ENCODE measurements around the gene RPL39.

RPL39 gene

DNA sequence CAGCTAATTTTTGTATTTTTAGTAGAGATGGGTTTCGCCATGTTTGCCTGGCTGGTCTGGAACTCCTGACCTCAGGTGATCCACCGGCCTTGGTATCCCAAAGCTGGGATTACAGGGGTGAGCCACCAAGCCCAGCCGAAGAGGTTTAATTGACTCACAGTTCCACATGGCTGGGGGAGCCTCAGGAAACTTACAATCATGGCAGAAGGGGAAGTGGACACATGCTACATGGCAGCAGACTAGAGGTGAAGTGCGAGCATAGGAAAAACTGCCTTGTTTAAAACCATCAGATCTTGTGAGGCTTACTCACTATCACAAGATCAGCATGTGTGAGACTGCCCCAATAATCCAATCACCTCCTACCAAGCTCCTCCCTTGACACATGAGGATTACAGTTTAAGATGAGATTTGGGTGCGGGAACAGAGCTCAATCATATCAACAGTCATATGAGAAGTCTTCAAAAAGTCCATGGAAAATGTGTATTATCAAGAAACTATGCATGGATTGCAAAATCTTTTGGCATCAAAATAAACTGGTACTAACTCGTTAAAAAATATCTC, 25.8 kb upstream of the RPL39 start:
- TF ChIP-seq FOXP2 (optimal IDR thresholded peaks at IDR 0.05; ENCODE audit: borderline replicate concordance, extremely low read depth, extremely low read length, insufficient read depth) (no peak), POLR2AphosphoS5 (IDR thresholded peaks at IDR 0.05; ENCODE audit: low read depth, low read length) (no peak), TAF1 (IDR thresholded peaks at IDR 0.05; ENCODE audit: borderline replicate concordance, insufficient read depth, low read length) (no peak), REST (IDR thresholded peaks at IDR 0.05; ENCODE audit: insufficient read depth in 1 of 2, low read depth in 2 of 2, low read length in 2 of 2) (no peak), SIN3A (IDR thresholded peaks at IDR 0.05; ENCODE audit: borderline replicate concordance, insufficient read depth, low read length) (no peak)

GRCh38 chrX:119816300-119816699, 24.9 kb upstream of the RPL39 start:
- TF ChIP-seq SIN3A (IDR thresholded peaks at IDR 0.05; ENCODE audit: borderline replicate concordance, insufficient read depth, low read length) (no peak), REST (IDR thresholded peaks at IDR 0.05; ENCODE audit: insufficient read depth in 1 of 2, low read depth in 2 of 2, low read length in 2 of 2) (no peak), TAF1 (IDR thresholded peaks at IDR 0.05; ENCODE audit: borderline replicate concordance, insufficient read depth, low read length) (no peak), FOXP2 (optimal IDR thresholded peaks at IDR 0.05; ENCODE audit: borderline replicate concordance, extremely low read depth, extremely low read length, insufficient read depth) (no peak), POLR2AphosphoS5 (IDR thresholded peaks at IDR 0.05; ENCODE audit: low read depth, low read length) (no peak)

GRCh38 chrX:119809185-119809666, 17.8 kb upstream of the RPL39 start:
- TF ChIP-seq FOXP2 (optimal IDR thresholded peaks at IDR 0.05; ENCODE audit: borderline replicate concordance, extremely low read depth, extremely low read length, insufficient read depth) (no peak), SIN3A (IDR thresholded peaks at IDR 0.05; ENCODE audit: borderline replicate concordance, insufficient read depth, low read length) (no peak), TAF1 (IDR thresholded peaks at IDR 0.05; ENCODE audit: borderline replicate concordance, insufficient read depth, low read length) (no peak), REST (IDR thresholded peaks at IDR 0.05; ENCODE audit: insufficient read depth in 1 of 2, low read depth in 2 of 2, low read length in 2 of 2) (no peak), POLR2AphosphoS5 (IDR thresholded peaks at IDR 0.05; ENCODE audit: low read depth, low read length) (no peak)

GRCh38 chrX:119802546-119802945, 11.1 kb upstream of the RPL39 start:
- TF ChIP-seq REST (IDR thresholded peaks at IDR 0.05; ENCODE audit: insufficient read depth in 1 of 2, low read depth in 2 of 2, low read length in 2 of 2), result no peak
- no peak for TF ChIP-seq SIN3A (IDR thresholded peaks at IDR 0.05; ENCODE audit: borderline replicate concordance, insufficient read depth, low read length)
- no peak for TF ChIP-seq POLR2AphosphoS5 (IDR thresholded peaks at IDR 0.05; ENCODE audit: low read depth, low read length)
- no peak for TF ChIP-seq FOXP2 (optimal IDR thresholded peaks at IDR 0.05; ENCODE audit: borderline replicate concordance, extremely low read depth, extremely low read length, insufficient read depth)
- TF ChIP-seq TAF1 (IDR thresholded peaks at IDR 0.05; ENCODE audit: borderline replicate concordance, insufficient read depth, low read length), result no peak

Data from PFSK-1 (cell line).